Liver (tissue), 9 donors: Measurements from ENCODE around the gene SERPINB10. TPM values are rescaled to one million over a fixed set of nuclear protein-coding genes. Genes with fewer than 3 reads are reported as not detected.

Experiments used
- DNase-seq: peaks from one replicate; pipeline ENCODE4 v3.0.0-alpha.2; 2017; ENCODE audit warnings: low spot score
- H3K27ac ChIP-seq, 2 donors: one replicate each; pipeline ENCODE4 v1.7.0; 2013; ENCODE audit warnings: inconsistent platforms in 2 of 2, low read length in 2 of 2, control low read depth in 1 of 2, low read depth in 1 of 2, mild to moderate bottlenecking in 1 of 2
- H3K27me3 ChIP-seq, 4 donors: one replicate each; pipeline versions ENCODE4 v1.6.1 to v1.7.0; 2013; ENCODE audit warnings: low read length in 3 of 4, inconsistent platforms in 1 of 4, mild to moderate bottlenecking in 1 of 4, moderate library complexity in 1 of 4; ENCODE audit not compliant: control insufficient read depth in 4 of 4, insufficient read depth in 4 of 4
- H3K36me3 ChIP-seq, 4 donors: one replicate each; pipeline versions ENCODE4 v1.6.1 to v1.7.0; 2013; ENCODE audit warnings: low read length in 3 of 4, mild to moderate bottlenecking in 3 of 4, low read depth in 1 of 4, moderate library complexity in 1 of 4; ENCODE audit not compliant: control insufficient read depth in 4 of 4, insufficient read depth in 3 of 4
- H3K4me1 ChIP-seq, 4 donors: one replicate each; pipeline versions ENCODE4 v1.6.1 to v1.7.0; 2013; ENCODE audit warnings: low read length in 3 of 4, mild to moderate bottlenecking in 3 of 4, moderate library complexity in 1 of 4; ENCODE audit not compliant: control insufficient read depth in 4 of 4, insufficient read depth in 4 of 4
- H3K4me3 ChIP-seq, 3 donors: one replicate each; pipeline versions ENCODE4 v1.6.1 to v1.7.0; 2013; ENCODE audit warnings: low read length in 3 of 3, control low read depth in 1 of 3, low read depth in 1 of 3, mild to moderate bottlenecking in 1 of 3
- H3K9ac ChIP-seq, 2 donors: one replicate each; pipeline ENCODE4 v1.7.0; 2013; ENCODE audit warnings: low read length in 2 of 2, mild to moderate bottlenecking in 2 of 2, moderate library complexity in 2 of 2, control low read depth in 1 of 2, low read depth in 1 of 2
- H3K9me3 ChIP-seq, 4 donors: one replicate each; pipeline versions ENCODE4 v1.6.1 to v1.7.0; 2013; ENCODE audit warnings: low read length in 3 of 4; ENCODE audit not compliant: control insufficient read depth in 4 of 4
- ATF3 ChIP-seq: IDR thresholded peaks from 2 replicates; pipeline ENCODE4 v1.6.1; 2016; ENCODE audit warnings: antibody characterized with exemption
- CTCF ChIP-seq: fragments of 150-350 bp; IDR thresholded peaks from 2 replicates; pipeline ENCODE4 v1.5.1; 2017; ENCODE audit warnings: improper control_type of control experiment, low read depth, low read length; ENCODE audit not compliant: missing input control
- EGR1 ChIP-seq, 2 donors: IDR thresholded peaks; 2 replicates each; pipeline ENCODE4 v1.6.1; 2016 to 2018; ENCODE audit warnings: antibody characterized with exemption in 2 of 2, low read depth in 2 of 2
- FOXA1 ChIP-seq: IDR thresholded peaks from 2 replicates; pipeline ENCODE4 v1.6.1; 2016; ENCODE audit warnings: antibody characterized with exemption
- FOXA2 ChIP-seq: IDR thresholded peaks from 2 replicates; pipeline ENCODE4 v1.6.1; 2016; ENCODE audit warnings: antibody characterized with exemption
- GABPA ChIP-seq, 2 donors: IDR thresholded peaks in 1 of 2; conservative IDR thresholded peaks in 1 of 2; 2 replicates each; pipeline ENCODE4 v1.6.1; 2016; ENCODE audit warnings: antibody characterized with exemption in 2 of 2, mild to moderate bottlenecking in 1 of 2, moderate library complexity in 1 of 2
- HNF4A ChIP-seq, 2 donors: conservative IDR thresholded peaks; 2 replicates each; pipeline ENCODE4 v1.6.1; 2016; ENCODE audit warnings: antibody characterized with exemption in 2 of 2, mild to moderate bottlenecking in 2 of 2
- HNF4G ChIP-seq: IDR thresholded peaks from 2 replicates; pipeline ENCODE4 v1.6.1; 2016; ENCODE audit warnings: antibody characterized with exemption
- JUND ChIP-seq, 2 donors: IDR thresholded peaks; 2 replicates each; pipeline ENCODE4 v1.6.1; 2016; ENCODE audit warnings: antibody characterized with exemption in 2 of 2
- MAX ChIP-seq: IDR thresholded peaks from 2 replicates; pipeline ENCODE4 v1.6.1; 2016; ENCODE audit warnings: antibody characterized with exemption
- NR2F2 ChIP-seq: IDR thresholded peaks from 2 replicates; pipeline ENCODE4 v1.6.1; 2016; ENCODE audit warnings: antibody characterized with exemption
- RAD21 ChIP-seq, 2 donors: IDR thresholded peaks; 2 replicates each; pipeline ENCODE4 v1.6.1; 2016; ENCODE audit warnings: antibody characterized with exemption in 2 of 2, mild to moderate bottlenecking in 2 of 2
- REST ChIP-seq: IDR thresholded peaks from 2 replicates; pipeline ENCODE4 v1.6.1; 2016; ENCODE audit warnings: antibody characterized with exemption, mild to moderate bottlenecking
- RXRA ChIP-seq, 2 donors: IDR thresholded peaks; 2 replicates each; pipeline ENCODE4 v1.6.1; 2017 to 2018; ENCODE audit warnings: antibody characterized with exemption in 2 of 2, mild to moderate bottlenecking in 1 of 2
- SP1 ChIP-seq: IDR thresholded peaks from 2 replicates; pipeline ENCODE4 v1.6.1; 2018; ENCODE audit warnings: antibody characterized with exemption, mild to moderate bottlenecking
- TAF1 ChIP-seq: conservative IDR thresholded peaks from 2 replicates; pipeline ENCODE4 v1.6.1; 2016; ENCODE audit warnings: antibody characterized with exemption, mild to moderate bottlenecking
- YY1 ChIP-seq: IDR thresholded peaks from 2 replicates; pipeline ENCODE4 v1.6.1; 2016; ENCODE audit warnings: antibody characterized with exemption, mild to moderate bottlenecking
- ZBTB33 ChIP-seq: IDR thresholded peaks from 2 replicates; pipeline ENCODE4 v1.6.1; 2016; ENCODE audit warnings: antibody characterized with exemption
- WGBS: extraction: QIAGEN DNeasy Blood & Tissue Kit; methylation state at CpG from one replicate; pipeline ENCODE4 v1.1.7; 2013; 5-methylcytosine and 5-hydroxymethylcytosine counted together
- polyA plus RNA-seq, 2 donors: library from polyadenylated mRNA; stranded (reverse) in 1 of 2; unstranded in 1 of 2; fragments of 200-250 nt in 1 of 2; fragments of >200 nt in 1 of 2; fragmentation: Nextera tagmentation in 1 of 2; extraction: Ambion mirVana in 1 of 2; gene quantifications; one replicate each; pipeline versions ENCODE4 v1.2.1 to v1.2.3, GENCODE V29; 2013 to 2015
- total RNA-seq, 2 donors: library from RNA; depleted of rRNA; stranded (reverse); fragments of >200 nt; gene quantifications; one replicate each; pipeline ENCODE4 v1.2.3, GENCODE V29; 2014
- donor health status: healthy.
- donor health status: healthy.
- donor health status: healthy.
- donor health status: healthy.
- donor health status: healthy.

The SERPINB10 gene
- total and polyA plus RNA-seq, 4 donors: 4.6 TPM; not detected in 3

GRCh38 chr18:63972002-63972376 is 64.2 kb downstream of the SERPINB10 start:
- H3K27me3 ChIP-seq: no peaks in the 10 kb centered on the region
- no peak for TF ChIP-seq CTCF
- no peak for TF ChIP-seq JUND (IDR thresholded peaks at IDR 0.05)
- TF ChIP-seq EGR1 (IDR thresholded peaks at IDR 0.05; ENCODE audit: low read depth in 2 of 2): no peak
- no peak for TF ChIP-seq FOXA2
- TF ChIP-seq SP1: no peak
- no peak for TF ChIP-seq ATF3
- no peak for TF ChIP-seq HNF4G
- TF ChIP-seq HNF4A (conservative IDR thresholded peaks at IDR 0.05): no peak
- no peak for TF ChIP-seq RAD21 (IDR thresholded peaks at IDR 0.05)
- no peak for TF ChIP-seq REST
- no peak for TF ChIP-seq YY1
- no peak for TF ChIP-seq ZBTB33
- TF ChIP-seq GABPA (IDR thresholded peaks at IDR 0.05 in 1 of 2, conservative IDR thresholded peaks at IDR 0.05 in 1 of 2): no peak
- no peak for TF ChIP-seq FOXA1
- no peak for TF ChIP-seq NR2F2
- TF ChIP-seq MAX: no peak
- no peak for TF ChIP-seq TAF1
- TF ChIP-seq RXRA (IDR thresholded peaks at IDR 0.05): no peak
- no peak overlapping the region for H3K4me3 ChIP-seq
- no peak overlapping the region for H3K27ac ChIP-seq
- 88% methylated on average over 5 of the region's 5 CpGs for WGBS
- H3K9ac ChIP-seq: no peak overlapping the region
- H3K9me3 ChIP-seq: no peaks in the 10 kb centered on the region
- peaks cover 2 to 24% (median 16%) of the 10 kb centered on the region in 4 donors for H3K4me1 ChIP-seq
- DNase-seq: no peak
- H3K36me3 ChIP-seq: no peaks in the 10 kb centered on the region
